Articular chondrocyte of knee joint (primary cell): ENCODE measurements around the gene CHCHD6. TPM values are rescaled to one million over a fixed set of nuclear protein-coding genes. Genes with fewer than 3 reads are reported as not detected.

ENCODE experiments used
- total RNA-seq: library from RNA; depleted of rRNA; stranded (reverse); fragments of >200 nt; gene quantifications from 2 replicates; pipeline ENCODE4 v1.2.3, GENCODE V29; 2012

The CHCHD6 gene, protein sequence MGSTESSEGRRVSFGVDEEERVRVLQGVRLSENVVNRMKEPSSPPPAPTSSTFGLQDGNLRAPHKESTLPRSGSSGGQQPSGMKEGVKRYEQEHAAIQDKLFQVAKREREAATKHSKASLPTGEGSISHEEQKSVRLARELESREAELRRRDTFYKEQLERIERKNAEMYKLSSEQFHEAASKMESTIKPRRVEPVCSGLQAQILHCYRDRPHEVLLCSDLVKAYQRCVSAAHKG
- 9.3 and 12.0 TPM in 2 replicates for total RNA-seq

GRCh38 chr3:126703512-126704493 is at the start of gene CHCHD6:
Gene CHCHD6 (plus strand): TSS chr3:126704240. CDS start chr3:126704313, 73 bp downstream.

GRCh38 chr3:126654571-126655383 is 49.3 kb upstream of the CHCHD6 start, which contains the start of gene TXNRD3:
Gene TXNRD3 (minus strand): TSS chr3:126655124.

GRCh38 chr3:126982471-126983175 is 278.6 kb downstream of the CHCHD6 start, which contains the start of gene PLXNA1:
Gene PLXNA1 (plus strand): TSS chr3:126983115. CDS start chr3:126988594, 5,479 bp downstream.

Other genes with a start within 250 kb of the CHCHD6 start
- gene ZXDC, start 228.3 kb upstream of the CHCHD6 start, total RNA-seq: 20.4 and 23.9 TPM in 2 replicates
- not detected in 2 replicates for gene UROC1, start 186.5 kb upstream of the CHCHD6 start, total RNA-seq
- gene CHST13, start 180.1 kb upstream of the CHCHD6 start, total RNA-seq: 0.11 TPM in 1 of 2 replicates, not detected in the other
- not detected in 2 replicates for gene C3orf22, start 145.3 kb upstream of the CHCHD6 start, total RNA-seq
- 19.9 and 23.7 TPM in 2 replicates for gene TXNRD3, start 49.1 kb upstream of the CHCHD6 start, total RNA-seq